OCI-LY1 (cell line): Measurements from ENCODE around the gene PSMC3IP.

Source experiments
- H2AFZ ChIP-seq: fragments of 200-600 bp; sonication (generic), shearing (Covaris generic); 2 replicates; pipeline ENCODE4 v1.6.0; 2014; ENCODE audit warnings: antibody characterized with exemption, mild to moderate bottlenecking, low read length
- H3F3A ChIP-seq: fragments of 200-600 bp; sonication (generic), shearing (Covaris generic); 2 replicates; pipeline ENCODE4 v1.6.0; 2014; ENCODE audit warnings: mild to moderate bottlenecking, antibody characterized with exemption, low read length, moderate library complexity; ENCODE audit not compliant: insufficient read depth
- H3K27ac ChIP-seq: fragments of 200-600 bp; sonication (generic); 2 replicates; pipeline ENCODE4 v1.5.1; 2014; ENCODE audit warnings: low read length, mixed run types, mild to moderate bottlenecking, low read depth; ENCODE audit not compliant: poor library complexity, severe bottlenecking
- H3K27me3 ChIP-seq: fragments of 200-600 bp; sonication (generic); 2 replicates; pipeline ENCODE4 v1.6.0; 2014; ENCODE audit warnings: antibody characterized with exemption, mild to moderate bottlenecking, low read length, moderate library complexity; ENCODE audit not compliant: insufficient read depth
- H3K36me3 ChIP-seq: fragments of 200-600 bp; sonication (generic); 2 replicates; pipeline ENCODE4 v1.6.1; 2014; ENCODE audit warnings: mild to moderate bottlenecking, antibody characterized with exemption, low read length, moderate library complexity, mixed read lengths; ENCODE audit not compliant: insufficient read depth
- H3K4me1 ChIP-seq: fragments of 200-600 bp; sonication (generic); 2 replicates; pipeline ENCODE4 v1.5.1; 2014; ENCODE audit warnings: mild to moderate bottlenecking, low read length, moderate library complexity; ENCODE audit not compliant: insufficient read depth, severe bottlenecking
- H3K4me2 ChIP-seq: fragments of 200-600 bp; sonication (generic), shearing (Covaris generic); 2 replicates; pipeline ENCODE4 v1.6.1; 2014; ENCODE audit warnings: low read length
- H3K4me3 ChIP-seq: fragments of 200-600 bp; sonication (generic); 2 replicates; pipeline ENCODE4 v1.5.1; 2014; ENCODE audit warnings: low read length, low read depth, mild to moderate bottlenecking, mixed read lengths; ENCODE audit not compliant: poor library complexity, severe bottlenecking
- H3K79me2 ChIP-seq: fragments of 200-600 bp; shearing (Covaris generic); 2 replicates; pipeline ENCODE4 v1.6.1; 2016; ENCODE audit warnings: mixed run types, low read length, mixed read lengths; ENCODE audit not compliant: insufficient read depth
- H3K9ac ChIP-seq: fragments of 200-600 bp; sonication (generic), shearing (Covaris generic); 2 replicates; pipeline ENCODE4 v1.6.1; 2014; ENCODE audit warnings: mild to moderate bottlenecking, low read length, mixed read lengths
- H3K9me2 ChIP-seq: fragments of 200-600 bp; sonication (generic), shearing (Covaris generic); 2 replicates; pipeline ENCODE4 v1.6.1; 2014; ENCODE audit warnings: low read depth, mild to moderate bottlenecking, low read length, mixed read lengths
- H3K9me3 ChIP-seq: fragments of 200-600 bp; shearing (Covaris generic); 2 replicates; pipeline ENCODE4 v1.6.1; 2014; ENCODE audit warnings: low read length, mixed read lengths
- H4K20me1 ChIP-seq: fragments of 200-600 bp; sonication (generic), shearing (Covaris generic); 2 replicates; pipeline ENCODE4 v1.6.0; 2016; ENCODE audit warnings: mild to moderate bottlenecking, low read length; ENCODE audit not compliant: insufficient read depth
- EZH2 ChIP-seq: fragments of 200-600 bp; sonication (generic), shearing (Covaris generic); IDR thresholded peaks from 2 replicates; pipeline ENCODE4 v1.8.0; 2017; ENCODE audit warnings: borderline replicate concordance, mixed run types, mild to moderate bottlenecking, antibody characterized with exemption, low read length, moderate library complexity, mixed read lengths
- TF ChIP-seq, protein P1 (sequence below): fragments of 200-600 bp; sonication (generic), shearing (Covaris generic); IDR thresholded peaks from 2 replicates; pipeline ENCODE4 v1.5.1; 2017; ENCODE audit warnings: mild to moderate bottlenecking, antibody characterized with exemption, low read length, moderate library complexity, mixed read lengths

The PSMC3IP gene

GRCh38 chr17:42566215-42566882 lies 11.2 kb downstream of the PSMC3IP start:
- no peaks in the 10 kb centered on the region for H3K9me3 ChIP-seq
- H4K20me1 ChIP-seq, result no peaks in the 10 kb centered on the region
- H3K27ac ChIP-seq, result peak overlapping the region; percentile 48
- H3K27me3 ChIP-seq, result no peaks in the 10 kb centered on the region
- peak overlapping the region; percentile 100 for H3K4me2 ChIP-seq
- H3K4me1 ChIP-seq, result peaks cover 37% of the 10 kb centered on the region
- H3K36me3 ChIP-seq, result peaks cover 59% of the 10 kb centered on the region
- no peak overlapping the region for H2AFZ ChIP-seq
- H3K9me2 ChIP-seq, result no peaks in the 10 kb centered on the region
- H3K9ac ChIP-seq, result peak overlapping the region; percentile 88
- H3F3A ChIP-seq, result no peaks in the 10 kb centered on the region; the same call in 1 of the 2 replicates
- no peak for TF ChIP-seq EZH2
- TF ChIP-seq, protein P1, sequence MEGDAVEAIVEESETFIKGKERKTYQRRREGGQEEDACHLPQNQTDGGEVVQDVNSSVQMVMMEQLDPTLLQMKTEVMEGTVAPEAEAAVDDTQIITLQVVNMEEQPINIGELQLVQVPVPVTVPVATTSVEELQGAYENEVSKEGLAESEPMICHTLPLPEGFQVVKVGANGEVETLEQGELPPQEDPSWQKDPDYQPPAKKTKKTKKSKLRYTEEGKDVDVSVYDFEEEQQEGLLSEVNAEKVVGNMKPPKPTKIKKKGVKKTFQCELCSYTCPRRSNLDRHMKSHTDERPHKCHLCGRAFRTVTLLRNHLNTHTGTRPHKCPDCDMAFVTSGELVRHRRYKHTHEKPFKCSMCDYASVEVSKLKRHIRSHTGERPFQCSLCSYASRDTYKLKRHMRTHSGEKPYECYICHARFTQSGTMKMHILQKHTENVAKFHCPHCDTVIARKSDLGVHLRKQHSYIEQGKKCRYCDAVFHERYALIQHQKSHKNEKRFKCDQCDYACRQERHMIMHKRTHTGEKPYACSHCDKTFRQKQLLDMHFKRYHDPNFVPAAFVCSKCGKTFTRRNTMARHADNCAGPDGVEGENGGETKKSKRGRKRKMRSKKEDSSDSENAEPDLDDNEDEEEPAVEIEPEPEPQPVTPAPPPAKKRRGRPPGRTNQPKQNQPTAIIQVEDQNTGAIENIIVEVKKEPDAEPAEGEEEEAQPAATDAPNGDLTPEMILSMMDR, result no peak
- H3K79me2 ChIP-seq, result no peaks in the 10 kb centered on the region
- peak overlapping the region; percentile 76 for H3K4me3 ChIP-seq

DNA sequence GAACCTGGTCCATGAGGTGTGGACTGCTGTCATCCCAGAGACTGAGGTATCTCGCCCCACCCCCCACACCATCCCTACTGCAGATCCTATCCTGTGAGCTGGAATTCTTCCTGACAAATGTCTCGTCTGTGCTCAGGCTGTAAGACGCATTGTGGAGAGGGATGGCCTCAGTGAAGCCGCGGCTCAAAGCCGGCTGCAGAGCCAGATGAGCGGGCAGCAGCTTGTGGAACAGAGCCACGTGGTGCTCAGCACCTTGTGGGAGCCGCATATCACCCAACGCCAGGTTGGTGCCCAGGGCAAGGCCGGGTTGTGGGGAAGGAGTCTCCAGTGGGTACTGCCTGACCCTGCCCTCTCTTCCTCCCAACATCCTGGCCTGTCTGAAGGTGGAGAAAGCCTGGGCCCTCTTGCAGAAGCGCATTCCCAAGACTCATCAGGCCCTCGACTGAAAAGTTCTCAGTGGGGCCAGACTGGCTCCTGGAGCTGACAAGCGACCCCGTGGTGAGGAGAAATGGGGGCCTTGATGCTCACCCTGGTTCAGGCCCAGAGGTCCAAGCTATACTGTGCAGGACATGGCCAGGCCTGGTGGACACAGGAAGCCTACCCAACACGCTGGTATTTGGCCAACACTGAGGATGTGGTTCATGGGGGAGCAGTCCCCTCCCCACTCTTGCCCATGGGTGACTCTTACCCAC lies 11.9 kb downstream of the PSMC3IP start:
- no peaks in the 10 kb centered on the region for H3K9me3 ChIP-seq
- H3K4me3 ChIP-seq, result peak overlapping the region; percentile 76
- no peaks in the 10 kb centered on the region for H3K9me2 ChIP-seq
- H3K27me3 ChIP-seq, result no peaks in the 10 kb centered on the region
- H2AFZ ChIP-seq, result no peak overlapping the region
- H3F3A ChIP-seq, result no peaks in the 10 kb centered on the region; the same call in 1 of the 2 replicates
- H3K27ac ChIP-seq, result no peak overlapping the region
- no peaks in the 10 kb centered on the region for H3K79me2 ChIP-seq
- no peak for TF ChIP-seq EZH2
- TF ChIP-seq, protein P1, result no peak
- H3K36me3 ChIP-seq, result peaks cover 53% of the 10 kb centered on the region
- no peaks in the 10 kb centered on the region for H4K20me1 ChIP-seq
- H3K9ac ChIP-seq, result no peak overlapping the region; the same call in 1 of the 2 replicates
- H3K4me1 ChIP-seq, result peaks cover 44% of the 10 kb centered on the region
- no peak overlapping the region for H3K4me2 ChIP-seq

DNA sequence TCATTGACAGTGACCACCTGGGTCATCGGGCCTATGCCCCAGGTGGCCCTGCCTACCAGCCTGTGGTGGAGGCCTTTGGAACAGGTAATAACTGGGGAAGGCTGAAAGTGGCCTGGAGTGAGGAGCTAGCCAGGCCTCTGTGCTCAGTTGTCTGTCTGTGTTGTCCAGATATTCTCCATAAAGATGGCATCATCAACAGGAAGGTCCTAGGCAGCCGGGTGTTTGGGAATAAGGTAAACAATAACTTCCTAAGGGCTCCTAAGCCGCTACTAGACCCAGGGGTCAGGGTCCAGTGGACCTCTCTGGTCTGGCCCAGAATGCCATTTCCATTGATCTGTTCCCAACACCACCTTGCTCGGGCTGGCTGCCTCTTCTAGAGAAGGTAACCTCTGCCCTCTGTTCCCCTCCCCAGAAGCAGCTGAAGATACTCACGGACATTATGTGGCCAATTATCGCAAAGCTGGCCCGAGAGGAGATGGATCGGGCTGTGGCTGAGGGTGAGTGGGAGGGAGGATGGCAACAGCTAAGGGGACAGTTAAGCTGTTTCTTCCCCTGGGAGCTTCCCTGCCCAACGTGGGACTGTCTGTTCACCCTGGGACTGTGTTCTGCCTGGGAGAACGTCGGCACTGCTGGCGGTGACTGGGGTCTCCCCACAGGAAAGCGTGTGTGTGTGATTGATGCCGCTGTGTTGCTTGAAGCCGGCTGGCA lies 12.6 kb downstream of the PSMC3IP start:
- H3K4me3 ChIP-seq, result no peak overlapping the region
- H4K20me1 ChIP-seq, result no peaks in the 10 kb centered on the region
- H3K9me2 ChIP-seq, result no peaks in the 10 kb centered on the region
- H3K27me3 ChIP-seq, result no peaks in the 10 kb centered on the region
- peaks cover 48% of the 10 kb centered on the region for H3K4me1 ChIP-seq
- no peak overlapping the region for H3K9ac ChIP-seq
- H3K9me3 ChIP-seq, result no peaks in the 10 kb centered on the region
- no peak overlapping the region for H3K27ac ChIP-seq
- TF ChIP-seq, protein P1, result no peak
- no peak for TF ChIP-seq EZH2
- H2AFZ ChIP-seq, result no peak overlapping the region
- peaks cover 46% of the 10 kb centered on the region for H3K36me3 ChIP-seq
- H3K79me2 ChIP-seq, result no peaks in the 10 kb centered on the region
- H3F3A ChIP-seq, result no peaks in the 10 kb centered on the region; the same call in 1 of the 2 replicates
- H3K4me2 ChIP-seq, result no peak overlapping the region
